Eye (tissue), 1 donor: Measurements from ENCODE around the gene EIF4G3.
"Not testable (repeated sequence)": the region's sequence is repeated elsewhere in the genome, so short reads cannot be mapped to it uniquely, and the experiment has no call there.

ENCODE experiments used
- DNase-seq: peaks from one replicate; pipeline ENCODE4 v3.0.0-alpha.2; 2015

The EIF4G3 gene

DNA sequence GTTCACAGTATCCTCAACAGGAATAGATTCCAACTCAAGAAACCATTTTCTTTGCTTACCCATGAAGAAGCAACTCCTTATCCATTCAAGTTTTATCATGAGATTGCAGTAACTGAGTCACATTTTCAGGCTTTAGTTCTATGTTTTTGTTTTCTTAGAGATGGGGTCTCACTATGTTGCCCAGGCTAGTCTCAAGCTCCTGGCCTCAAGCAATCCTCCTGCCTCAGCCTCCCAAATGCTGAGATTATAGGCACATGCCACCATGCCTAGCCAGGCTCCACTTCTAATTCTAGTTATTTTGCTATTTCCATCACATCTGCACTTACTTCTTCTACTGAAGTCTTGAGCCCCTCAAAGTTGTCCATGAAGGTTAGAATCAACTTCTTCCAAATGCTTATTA is 246.3 kb downstream of the EIF4G3 start:
- DNase-seq: no peak

- no peak for DNase-seq
Measured at GRCh38 chr1:20928146-20928545, 248.6 kb downstream of the EIF4G3 start.

- peak; percentile 16 for DNase-seq
Measured at GRCh38 chr1:20921285-20921684, 255.4 kb downstream of the EIF4G3 start.

DNA sequence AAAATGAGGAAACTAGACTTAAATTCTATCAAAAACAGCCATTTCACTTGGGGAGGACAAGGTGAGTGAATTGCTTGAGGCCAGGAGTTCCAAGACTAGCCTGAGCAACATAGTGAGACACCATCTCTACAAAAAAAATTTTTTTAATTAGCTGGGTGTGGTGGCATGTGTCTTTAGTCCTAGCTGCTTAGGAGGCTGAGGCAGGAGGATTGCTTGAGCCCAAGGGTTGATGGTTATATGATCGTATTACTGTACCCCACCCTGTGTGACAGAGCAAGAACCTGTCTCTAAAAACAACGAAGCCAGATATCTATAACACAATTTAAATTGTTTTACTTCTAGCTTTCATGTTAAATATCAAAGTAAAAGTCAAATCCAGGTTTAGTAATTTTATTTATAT is 263.5 kb downstream of the EIF4G3 start:
- DNase-seq: no peak

- not testable (repeated sequence) for DNase-seq
Measured at GRCh38 chr1:20907526-20907925, 269.2 kb downstream of the EIF4G3 start.

- DNase-seq: no peak
Measured at GRCh38 chr1:20903437-20903836, 273.3 kb downstream of the EIF4G3 start.

DNA sequence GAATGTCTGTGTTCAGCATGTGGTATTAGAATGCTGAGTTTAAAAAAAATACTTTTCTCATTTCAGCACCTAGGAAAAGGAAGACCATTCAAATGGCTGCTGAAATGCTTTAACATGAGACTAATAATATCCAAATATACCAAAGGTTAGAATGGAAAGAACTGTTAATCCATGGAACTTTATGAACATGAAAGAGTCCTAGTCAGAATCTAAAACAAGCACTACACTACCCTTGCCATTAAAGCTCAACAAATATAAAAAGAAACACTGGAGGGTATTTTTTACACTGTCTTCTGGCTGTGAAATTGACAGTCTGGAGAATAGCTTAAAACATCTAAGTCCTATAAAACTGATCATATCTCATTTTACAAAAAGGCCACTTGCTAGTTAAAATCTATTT is 276.6 kb downstream of the EIF4G3 start:
- no peak for DNase-seq

GRCh38 chr1:20899154-20899972 is 277.3 kb downstream of the EIF4G3 start:
- no peak for DNase-seq

DNA sequence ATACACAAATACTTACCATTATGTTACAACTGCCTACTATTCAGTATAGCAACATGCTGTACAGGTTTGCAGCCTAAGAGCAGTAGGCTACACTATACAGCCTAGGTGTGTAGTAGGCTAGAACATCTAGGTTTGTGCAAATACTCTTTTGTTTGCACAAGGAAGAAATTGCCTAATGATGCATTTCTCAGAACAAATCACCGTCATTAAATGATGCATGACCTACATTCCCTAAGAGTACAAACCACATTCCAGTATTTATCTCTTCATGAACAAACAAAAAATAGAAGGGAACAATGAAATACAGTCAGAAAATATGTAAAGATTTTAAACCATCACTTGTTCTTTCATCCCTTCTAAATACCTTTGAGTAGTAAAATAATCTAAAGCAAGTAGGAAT is 279.9 kb downstream of the EIF4G3 start:
- peak; percentile 45 for DNase-seq

GRCh38 chr1:20893931-20894330 is 282.8 kb downstream of the EIF4G3 start:
- DNase-seq: no peak

- DNase-seq: no peak
Measured at GRCh38 chr1:20891091-20891490, 285.6 kb downstream of the EIF4G3 start.

DNA sequence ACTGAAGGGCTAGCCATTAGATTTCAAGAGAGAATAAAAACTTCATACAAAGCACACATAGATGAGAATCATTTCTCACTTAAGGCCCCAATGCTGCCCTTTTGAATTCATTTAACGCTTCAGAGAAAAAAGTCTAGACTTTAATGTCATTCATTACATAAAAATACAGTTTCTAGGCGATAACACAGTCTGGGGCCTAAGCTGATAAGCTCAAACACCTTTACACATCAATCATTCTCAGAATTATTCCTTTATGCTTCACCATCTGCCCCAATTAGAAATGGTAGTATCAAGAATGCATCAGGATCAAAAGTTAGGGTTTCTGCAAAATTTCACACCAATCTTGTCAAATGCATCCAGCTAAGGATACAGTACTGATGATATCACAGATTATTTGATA is 289.5 kb downstream of the EIF4G3 start:
- DNase-seq: no peak

DNA sequence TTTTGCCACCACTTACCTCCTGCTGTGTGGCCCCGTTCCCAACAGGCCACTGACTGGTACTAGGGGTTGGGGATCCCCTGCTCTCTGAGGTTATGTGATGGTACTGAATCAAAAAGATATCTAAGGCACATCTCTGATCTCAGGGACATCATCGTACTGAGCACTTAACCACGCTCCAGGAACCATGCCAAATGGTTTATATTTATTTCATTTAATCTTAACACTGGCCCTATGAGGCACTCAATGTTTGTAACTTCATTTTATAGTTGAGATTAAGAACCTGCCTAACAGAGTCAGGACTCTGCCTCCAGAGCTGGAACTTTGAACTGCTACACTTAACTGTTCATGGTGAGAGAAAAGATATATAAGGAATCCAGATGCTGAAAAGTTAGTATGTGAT is 291.6 kb downstream of the EIF4G3 start:
- DNase-seq: no peak

GRCh38 chr1:20884513-20884912 is 292.2 kb downstream of the EIF4G3 start:
- DNase-seq: no peak

- DNase-seq: no peak
Measured at GRCh38 chr1:20883766-20884165, 292.9 kb downstream of the EIF4G3 start.

DNA sequence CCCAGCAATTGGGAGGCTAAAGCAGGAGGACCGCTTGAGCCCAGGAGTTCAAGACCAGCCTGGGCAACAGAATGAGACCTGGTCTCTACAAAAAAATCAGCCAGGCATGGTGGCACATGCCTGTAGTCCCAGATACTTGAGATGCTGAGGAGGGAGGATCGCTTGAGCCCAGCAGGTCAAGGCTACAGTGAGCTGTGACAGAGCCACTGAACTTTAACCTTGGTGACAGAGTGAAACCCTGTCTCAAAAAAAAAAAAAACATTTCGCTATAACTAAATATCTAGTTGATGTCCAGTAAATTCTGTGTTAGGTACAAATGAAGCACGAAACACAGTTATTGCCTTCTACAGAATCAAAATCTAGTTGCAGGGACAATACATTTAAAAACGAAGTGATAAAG is 293.9 kb downstream of the EIF4G3 start:
- no peak for DNase-seq

- DNase-seq: no peak
Measured at GRCh38 chr1:20878799-20879198, 297.9 kb downstream of the EIF4G3 start.

DNA sequence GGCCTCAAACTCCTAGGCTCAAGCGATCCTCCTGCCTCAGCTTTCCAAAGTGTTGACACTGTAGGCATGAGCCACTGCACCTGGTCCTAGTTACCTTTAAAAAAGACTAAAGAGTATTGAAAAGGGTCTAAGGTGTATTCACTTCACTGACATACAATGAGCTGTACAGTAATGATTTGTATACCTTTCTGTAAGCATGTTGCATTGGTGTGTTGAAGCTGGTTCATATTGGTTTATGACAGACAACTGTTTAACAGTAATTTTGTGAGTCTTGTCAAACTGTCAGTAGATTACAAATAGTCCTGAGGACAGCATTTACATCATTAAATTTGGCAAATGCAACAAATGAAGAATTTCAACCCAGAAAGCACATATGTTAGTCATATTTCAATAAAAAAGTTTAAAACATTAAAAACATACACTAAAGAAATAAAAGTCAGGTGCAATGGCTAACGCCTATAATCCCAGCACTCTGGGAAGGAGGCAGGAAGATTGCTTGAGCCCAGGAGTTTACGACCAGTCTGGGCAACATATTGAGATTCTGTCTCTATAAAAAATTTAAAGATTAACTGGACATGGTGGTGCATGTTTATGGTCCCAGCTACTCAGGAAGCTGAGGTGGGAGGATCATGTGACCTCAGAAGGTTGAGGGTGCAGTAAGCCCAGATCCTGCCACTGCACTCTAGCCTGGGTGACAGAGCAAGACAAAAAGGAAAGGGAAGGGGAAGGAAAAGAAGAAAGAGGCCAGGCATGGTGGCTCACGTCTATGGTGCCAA is 301.3 kb downstream of the EIF4G3 start:
- DNase-seq: no peak

DNA sequence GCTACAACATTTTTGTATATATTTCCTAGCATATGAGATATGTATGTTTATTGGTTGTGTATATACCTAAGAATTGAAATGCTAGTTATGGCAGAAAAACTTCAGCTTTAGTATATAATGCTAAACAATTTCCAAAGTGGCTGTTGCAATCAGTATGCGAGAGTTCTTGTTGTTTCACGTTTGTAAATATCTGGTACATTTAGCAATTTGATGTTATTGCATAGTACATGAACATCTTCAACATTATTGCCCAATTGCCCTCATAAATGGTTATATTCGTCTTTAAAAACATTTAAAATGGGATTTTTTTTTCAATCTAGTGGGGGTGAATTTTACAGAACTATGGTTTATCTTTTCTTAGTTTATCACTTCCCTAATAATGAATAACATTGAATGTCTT is 303.4 kb downstream of the EIF4G3 start:
- DNase-seq: no peak

GRCh38 chr1:20871419-20871818 is 305.3 kb downstream of the EIF4G3 start:
- no peak for DNase-seq

DNA sequence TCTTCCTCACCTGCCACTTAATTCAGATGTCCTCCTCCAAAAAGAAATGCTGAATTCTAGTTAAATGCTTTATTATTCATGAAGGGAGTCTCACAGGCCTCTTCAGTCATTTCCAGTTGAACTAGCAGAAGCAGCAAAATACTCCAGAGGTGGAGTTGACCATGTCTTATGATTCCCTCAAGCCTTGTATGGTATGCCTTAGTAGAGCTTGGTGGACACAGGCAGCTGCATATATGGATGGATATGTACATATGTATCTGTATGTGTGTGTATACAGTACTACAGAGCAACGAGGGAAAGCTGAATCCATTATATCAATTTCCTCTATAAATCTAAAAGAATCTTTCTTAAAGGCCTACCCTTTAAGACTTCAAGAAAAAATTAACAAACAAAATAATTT is 306.0 kb downstream of the EIF4G3 start:
- no peak for DNase-seq

DNA sequence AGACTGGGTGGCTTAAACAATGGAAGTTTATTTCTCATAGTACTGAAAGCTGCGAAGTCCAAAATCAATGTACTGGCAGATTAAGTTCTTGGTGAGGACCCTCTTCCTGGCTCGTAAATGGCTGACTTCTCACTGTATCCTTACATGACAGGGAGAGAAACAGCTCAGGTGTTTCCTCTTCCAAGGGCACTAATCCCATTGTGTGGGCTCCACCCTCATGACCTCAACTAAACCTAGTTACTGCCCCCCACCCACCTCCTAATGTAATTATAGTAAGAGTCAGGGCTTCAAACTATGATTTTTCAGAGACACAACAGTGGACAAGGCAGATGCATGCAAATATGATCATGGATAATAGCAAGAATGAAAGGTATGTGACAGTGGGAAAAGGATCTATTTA is 308.4 kb downstream of the EIF4G3 start:
- DNase-seq: no peak

DNA sequence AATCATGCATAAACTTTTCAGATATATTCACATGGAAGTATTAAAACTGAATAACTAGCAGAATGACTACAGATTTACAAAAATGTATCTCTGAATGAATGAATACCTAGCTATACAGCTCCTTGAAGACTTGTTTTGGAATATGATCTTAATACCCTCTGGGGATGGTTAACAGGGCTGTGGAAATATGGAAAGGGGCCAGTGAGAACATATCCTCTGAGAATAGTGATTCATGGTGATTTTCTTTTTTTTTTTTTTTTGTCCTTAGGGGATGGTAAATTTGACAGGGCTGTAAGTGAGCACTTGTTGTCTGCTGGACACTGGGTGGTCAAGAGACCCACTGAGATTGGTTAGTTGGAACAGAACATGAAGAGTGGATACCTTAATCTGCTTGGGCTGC is 308.9 kb downstream of the EIF4G3 start:
- DNase-seq: no peak

GRCh38 chr1:20867062-20867461 is 309.6 kb downstream of the EIF4G3 start:
- DNase-seq: no peak
